GM21381 (cell line): ENCODE data around the gene KCNS1.
"Not testable (repeated sequence)": the region's sequence is repeated elsewhere in the genome, so short reads cannot be mapped to it uniquely, and the experiment has no call there.

Experiments used
- ATAC-seq: cut with Tn5 transposase; IDR thresholded peaks from one replicate; pipeline ENCODE4 v1.9.1; 2021; ENCODE audit warnings: mild to moderate bottlenecking, moderate library complexity; ENCODE audit not compliant: unreplicated experiment

Gene KCNS1

DNA sequence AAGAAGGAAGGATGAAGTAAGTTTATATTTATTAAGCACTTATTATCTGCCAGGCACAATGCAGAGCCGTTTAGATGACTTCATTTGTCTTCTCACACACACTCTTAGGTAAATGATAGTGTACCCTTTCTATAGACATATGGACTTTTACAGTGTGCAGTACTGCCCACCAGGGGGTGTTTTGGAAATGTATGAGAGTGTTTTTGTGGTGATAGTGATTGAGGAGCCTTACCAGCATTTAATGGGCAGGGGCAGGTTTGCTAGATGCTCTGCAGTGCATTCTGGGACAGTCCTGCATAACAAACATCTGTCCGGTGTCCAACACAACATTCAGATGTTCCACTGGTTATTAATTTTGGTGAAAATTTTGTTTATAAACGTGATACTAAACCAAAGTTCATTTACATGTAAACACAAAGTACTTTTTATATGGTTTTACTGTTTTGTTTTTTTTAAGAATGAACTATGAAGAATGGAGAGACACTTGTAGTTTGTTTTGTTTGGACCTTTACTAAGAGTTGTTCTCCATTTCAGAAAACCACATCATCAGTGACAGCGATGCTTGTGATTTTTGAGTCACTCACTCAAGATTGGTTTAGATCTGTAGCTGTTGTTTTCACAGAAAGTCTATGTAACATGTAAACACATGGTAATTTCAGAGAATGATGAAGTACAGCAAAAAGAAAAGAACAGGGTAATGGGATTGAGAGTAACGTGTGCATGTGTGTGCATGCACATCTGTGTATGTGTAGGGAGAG is 19.9 kb downstream of the KCNS1 start:
- no peak for ATAC-seq

DNA sequence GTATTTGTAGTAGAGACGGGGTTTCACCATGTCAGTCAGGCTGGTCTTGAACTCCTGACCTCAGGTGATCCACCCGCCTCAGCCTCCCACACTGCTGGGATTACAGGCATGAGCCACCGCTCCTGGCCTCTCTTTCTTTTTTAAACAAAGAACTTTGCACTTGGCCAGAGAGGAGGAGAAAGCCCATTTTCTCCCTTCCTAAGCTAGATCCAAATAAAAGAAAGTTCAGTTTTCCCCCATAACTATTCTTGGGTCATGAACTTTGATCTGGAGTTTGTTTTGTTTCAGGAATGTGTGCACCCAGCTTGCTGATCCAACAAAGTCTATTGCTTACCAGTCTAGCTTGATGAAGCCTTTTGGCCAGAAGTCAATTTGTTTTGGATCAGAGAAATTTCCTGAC is 23.4 kb downstream of the KCNS1 start:
- no peak for ATAC-seq

DNA sequence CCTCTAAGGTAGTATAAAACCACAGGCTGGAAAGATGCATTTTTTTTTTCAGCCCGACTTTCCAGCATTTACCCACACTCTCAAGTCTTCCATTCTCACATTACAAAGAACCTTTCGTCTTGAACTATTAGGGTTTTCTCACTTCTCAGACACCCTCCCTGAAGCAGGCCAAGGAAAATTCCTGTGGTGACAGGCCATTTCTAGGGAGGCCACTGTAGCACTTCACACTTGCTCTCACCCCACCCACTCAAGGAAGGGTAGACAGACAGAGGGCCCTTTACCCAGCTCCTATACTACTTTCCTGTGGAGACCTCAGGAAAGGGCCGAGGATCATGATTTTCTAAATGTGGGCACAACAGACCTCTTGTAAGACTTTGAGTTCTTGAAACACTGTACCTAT is 27.7 kb downstream of the KCNS1 start:
- no peak for ATAC-seq

DNA sequence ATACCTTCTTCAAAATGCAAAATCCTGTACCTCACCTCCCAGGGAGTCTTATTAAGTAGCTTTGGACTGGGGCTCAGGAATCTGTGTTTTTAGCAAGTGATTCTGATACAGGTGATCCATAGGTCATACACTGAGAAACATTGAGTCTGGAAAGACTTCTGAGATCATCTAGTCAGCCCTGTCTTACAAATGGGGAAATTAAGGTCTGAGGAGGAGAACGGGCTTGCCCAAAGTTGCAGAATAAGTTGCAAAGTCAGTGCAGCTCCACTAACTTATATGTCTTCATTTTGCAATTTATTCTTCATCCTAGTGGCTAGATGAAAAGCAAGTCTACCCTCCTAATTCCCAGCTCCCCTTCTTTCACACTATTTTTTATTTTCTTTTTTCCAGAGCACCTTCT is 28.9 kb downstream of the KCNS1 start:
- ATAC-seq = no peak

DNA sequence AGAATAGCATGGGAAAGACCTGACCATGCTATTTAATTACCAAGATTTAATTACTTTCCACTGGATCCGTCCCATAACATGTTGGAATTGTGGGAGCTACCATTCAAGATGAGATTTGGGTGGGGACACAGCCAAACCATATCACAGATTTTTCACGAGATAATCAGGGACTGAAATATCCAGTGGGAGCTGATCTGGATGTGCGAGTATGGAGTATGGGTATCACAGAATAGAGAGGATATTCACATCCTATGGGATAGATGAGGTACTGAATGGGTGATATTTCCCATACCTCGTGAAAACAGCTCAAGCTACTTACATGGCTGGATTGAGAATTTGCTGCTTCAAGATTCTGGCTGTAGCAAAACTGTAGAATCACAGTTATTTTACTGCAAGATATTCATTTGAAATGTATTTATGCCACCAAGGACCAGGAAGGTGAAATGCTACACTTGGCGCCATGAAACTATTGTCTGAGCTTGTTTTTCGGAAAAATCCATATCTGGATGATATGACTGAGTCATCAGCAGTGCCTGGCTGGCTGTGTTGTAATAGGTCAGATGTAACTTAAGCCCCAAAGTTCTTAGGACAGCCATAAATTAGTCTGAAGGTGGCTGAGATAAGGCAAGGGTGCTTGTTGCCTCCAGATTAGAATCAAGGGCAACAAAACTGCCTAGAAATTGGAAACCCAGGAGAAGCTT is 29.8 kb downstream of the KCNS1 start:
- no peak for ATAC-seq

DNA sequence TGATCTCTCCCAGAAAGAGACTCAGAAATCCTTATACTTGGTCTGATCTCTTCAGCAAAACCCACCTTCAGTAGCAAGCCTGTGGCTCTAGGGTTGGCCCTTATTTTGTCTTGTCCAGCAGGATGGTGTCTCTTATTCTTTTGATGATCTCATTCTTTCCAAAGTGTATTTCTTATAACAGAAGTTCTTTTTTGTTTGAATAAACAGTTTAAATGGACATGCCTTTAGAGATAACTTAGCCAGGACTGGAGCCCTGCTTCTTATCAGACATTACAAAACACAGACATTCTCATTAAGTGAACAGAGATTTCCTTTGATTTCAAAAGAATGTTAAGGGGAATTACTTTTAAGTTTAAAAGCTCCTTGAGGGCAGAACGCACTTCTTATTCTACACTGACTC is 31.7 kb downstream of the KCNS1 start:
- no peak for ATAC-seq

DNA sequence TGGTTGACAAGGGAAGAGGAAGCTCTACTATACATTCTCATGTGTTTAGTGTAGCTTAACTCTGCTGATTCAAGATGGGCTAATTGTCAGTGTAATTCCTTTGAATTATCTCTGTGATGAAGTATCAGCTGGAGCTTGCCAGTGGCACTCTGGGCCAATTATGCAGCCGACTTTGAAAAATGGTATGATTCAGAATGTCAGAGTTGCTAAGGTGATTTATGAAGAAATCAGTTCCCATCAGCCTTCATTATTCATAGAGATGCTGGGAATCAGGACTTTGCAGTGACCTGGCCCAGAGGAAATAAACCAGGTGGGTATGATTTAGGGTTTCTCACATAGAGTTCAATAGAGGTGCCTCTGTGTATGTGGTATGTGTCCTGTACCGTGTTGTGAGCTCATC is 33.4 kb downstream of the KCNS1 start:
- no peak for ATAC-seq

DNA sequence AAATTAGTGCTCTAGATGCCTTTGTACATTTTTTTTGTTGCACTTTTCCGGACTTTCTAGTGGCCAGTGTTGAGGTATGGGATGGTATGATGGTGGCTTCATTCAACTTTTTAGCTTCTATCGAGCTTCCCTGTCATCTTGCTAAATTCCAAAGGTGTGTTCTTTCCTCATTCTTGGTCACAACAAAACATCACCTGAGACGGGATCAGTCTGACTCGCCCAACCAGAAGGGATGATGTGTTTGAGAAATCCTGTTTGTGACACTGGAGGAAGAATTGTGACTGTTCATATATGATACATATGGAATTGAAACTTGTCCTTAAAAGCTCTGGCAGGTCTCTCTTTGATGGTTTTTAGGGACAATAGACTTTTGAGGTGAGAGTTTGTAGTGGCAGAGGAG is 33.8 kb downstream of the KCNS1 start:
- ATAC-seq = no peak

DNA sequence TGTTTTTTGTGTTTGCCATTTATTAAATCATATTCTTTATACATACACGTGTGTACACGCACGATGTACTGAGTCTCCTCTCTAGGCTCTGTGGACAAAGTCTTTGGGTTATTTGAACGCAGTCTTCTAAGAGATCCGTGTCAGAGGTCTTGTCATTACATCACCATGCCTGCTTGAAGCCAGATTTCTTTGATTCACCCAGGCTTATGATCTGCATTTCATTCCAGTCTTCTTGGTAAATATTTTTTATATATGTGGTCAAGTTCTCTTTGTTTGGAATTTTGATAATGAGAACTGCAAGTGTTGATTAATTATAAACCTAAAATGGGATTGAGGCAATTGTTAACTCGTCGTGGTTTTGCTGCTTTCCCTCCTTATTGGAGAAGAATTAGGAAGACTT is 34.6 kb downstream of the KCNS1 start:
- no peak for ATAC-seq

DNA sequence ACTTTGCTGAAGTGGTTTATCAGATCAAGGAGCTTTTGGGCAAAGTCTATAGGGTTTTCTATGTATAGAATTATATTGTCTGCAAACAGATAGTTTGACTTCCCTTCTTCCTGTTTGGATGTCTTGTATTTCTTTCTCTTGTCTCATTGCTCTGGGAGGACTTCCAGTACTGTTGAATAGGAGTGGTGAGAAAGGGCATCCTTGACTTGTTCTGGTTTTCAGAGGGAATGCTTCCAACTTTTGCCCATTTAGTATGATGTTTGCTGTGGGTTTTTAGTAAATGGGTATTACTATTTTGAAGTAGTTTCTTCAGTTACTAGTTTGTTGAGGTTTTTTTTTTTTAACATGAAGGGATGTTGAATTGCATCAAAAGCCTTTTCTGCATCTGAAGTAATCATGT is 36.1 kb downstream of the KCNS1 start:
- no peak for ATAC-seq

DNA sequence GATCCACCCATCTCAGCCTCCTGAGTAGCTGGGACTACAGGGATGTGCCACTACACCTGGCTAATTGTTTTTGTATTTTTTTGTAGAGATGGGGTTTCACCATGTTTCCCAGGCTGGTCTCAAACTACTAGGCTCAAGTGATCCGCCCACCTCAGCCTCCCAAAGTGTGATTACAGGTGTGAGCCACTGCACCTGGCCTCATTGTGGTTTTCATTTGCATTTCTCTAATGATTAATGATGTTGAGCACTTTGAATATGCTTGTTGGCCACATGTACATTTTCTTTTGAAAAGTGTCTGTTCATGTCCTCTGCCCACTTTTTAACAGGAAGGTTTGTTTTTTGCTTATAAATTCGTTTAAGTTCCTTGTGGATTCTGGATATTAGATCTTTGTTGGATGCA is 37.8 kb downstream of the KCNS1 start:
- ATAC-seq = not testable (repeated sequence)

DNA sequence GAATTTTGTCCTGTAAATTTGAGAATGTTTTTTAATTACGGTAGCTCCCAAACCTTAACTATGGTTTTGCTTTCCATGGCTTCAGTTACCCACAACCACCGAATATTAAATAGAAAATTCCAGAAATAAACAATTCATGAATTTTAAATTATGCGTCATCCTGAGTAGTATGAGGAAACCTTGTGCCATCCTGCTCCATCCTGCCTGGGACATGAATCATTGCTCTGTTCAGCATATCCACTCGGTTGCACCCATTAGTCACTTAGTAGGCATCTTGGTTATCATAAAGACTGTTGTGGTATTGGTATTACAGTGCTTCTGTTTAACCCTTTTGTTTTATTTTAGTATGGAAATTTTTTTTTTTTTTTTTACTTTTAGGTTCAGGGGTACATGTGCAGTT is 39.7 kb downstream of the KCNS1 start:
- ATAC-seq = no peak

DNA sequence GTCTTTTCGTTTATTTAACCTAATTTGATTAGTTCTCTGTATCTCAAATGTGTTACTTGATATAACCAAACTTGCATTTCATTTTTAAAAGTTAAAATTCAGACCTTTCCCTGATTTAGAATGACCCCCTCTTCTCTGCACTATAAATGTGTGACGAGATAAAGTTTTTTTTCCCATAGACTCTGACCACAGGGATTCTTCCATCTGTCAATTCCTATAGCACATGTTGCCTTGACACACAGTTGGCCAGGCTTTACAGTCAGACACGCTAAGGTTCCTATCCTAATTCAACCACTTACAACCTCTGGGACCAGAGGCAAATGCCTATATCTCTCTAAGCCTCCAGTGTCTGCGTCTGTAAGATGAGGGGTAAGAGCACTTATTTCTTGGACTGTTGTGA is 40.6 kb downstream of the KCNS1 start:
- no peak for ATAC-seq

DNA sequence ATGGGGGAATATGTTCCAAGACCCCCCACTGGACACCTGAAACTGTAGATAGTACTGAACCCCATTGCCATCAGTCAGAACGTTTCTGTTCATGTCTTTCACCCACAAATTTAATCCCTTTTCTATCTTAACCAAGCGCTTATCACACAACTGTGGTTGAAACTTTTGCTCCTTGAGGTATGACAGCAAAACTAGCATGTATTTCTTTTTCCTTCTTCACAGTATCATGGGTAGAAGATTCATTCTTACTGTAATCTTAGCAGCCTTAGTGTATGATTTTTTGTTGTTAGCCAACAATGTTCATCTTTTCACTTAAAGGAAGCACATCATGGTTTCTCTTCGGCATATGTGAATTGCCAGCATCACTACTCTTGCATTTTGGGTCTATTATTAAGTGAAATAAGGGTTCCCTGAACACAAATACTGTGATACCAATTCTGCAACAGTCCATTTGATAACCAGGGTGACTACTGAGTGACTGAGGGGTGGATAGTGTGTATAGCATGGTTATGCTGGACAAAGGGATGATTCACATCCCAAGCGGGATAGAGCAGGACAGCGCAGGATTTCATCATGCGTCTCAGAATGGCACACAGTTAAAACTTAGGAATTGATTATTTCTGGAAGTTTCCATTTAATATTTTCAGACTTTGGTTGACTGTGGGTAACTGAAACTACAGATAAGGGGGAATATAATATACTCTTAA is 41.8 kb downstream of the KCNS1 start:
- ATAC-seq = no peak

DNA sequence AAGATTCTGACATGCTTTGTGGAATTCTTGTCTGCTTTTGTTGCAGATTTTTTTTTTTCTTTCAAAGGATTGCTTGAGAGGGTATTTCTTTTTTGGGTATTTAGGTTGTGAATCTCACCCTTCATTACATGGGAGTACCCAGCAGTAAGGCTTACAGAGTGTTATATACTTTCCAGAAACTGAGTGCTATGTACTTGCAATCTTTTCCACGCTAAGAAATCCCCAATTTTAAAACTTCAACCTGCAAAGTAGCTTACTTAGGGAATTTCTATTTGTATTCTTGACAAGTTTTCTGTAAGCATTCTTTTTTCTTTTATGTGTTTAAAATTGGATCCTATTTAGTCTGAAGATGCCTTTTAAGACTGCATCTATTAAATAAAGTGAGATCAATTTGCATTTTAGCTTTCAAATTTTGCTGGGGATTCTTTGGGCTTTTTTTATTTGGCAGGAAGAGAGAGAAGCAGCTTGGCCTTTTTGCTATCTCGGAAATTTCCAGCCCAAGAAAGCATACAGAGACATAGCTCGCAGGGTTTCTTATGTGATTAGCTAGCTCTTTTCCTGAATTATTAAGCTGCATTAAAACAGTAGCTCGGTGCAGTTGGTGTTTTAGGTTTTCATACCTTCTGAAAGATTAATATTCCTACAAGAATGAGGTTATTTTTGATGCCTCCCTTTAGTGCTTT is 42.6 kb downstream of the KCNS1 start:
- no peak for ATAC-seq

DNA sequence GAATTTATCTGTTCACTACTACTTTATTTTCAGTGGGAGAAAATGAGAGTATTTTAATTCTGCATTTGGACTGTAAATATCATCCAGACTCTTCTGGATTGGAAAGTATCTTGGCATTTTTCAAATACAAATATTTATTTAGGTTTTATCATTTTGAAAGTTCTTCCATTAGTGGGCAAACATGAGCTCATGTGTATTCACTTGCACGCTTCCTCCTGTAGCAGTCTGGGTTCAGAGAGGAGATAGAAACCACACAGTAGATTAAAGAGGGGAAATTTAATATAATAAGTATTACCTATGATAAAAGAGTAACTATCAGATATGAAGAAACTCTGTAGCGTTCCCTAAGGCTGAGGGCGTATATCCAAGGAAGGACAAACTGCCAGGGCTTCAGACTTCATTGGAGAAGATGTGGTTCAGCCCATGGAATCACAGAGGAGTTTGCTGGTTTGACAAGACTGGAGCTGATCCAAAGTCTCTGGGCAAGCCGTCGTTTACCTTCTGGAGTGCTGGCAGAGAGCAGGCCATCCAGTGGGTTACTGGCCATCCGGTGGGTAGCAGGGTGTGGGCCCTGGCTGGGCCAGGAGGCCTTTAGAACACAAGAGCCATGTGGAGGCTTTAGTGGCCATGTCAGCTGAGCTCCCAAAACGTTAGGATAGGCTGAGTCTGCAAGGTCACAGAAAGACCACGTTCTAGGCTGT is 44.3 kb downstream of the KCNS1 start:
- no peak for ATAC-seq

DNA sequence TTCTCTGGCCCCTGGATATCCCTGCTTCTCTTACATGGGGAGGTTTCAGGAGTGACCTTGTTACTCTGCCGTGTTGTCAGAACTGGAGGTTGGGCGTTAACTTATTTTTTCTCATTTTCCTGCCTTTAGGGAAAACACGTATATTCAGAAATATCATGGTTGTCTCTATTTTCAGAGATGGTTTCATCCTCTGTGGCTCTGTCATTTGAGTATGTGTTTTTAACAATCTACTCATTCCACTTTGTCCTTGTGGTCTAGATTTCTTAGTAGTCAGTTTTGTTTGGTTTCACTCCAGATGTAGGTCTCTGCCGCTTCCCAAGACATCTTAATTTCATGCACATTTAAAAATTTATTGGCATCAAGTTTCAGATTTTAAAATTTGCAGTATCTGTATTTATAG is 45.9 kb downstream of the KCNS1 start:
- no peak for ATAC-seq

DNA sequence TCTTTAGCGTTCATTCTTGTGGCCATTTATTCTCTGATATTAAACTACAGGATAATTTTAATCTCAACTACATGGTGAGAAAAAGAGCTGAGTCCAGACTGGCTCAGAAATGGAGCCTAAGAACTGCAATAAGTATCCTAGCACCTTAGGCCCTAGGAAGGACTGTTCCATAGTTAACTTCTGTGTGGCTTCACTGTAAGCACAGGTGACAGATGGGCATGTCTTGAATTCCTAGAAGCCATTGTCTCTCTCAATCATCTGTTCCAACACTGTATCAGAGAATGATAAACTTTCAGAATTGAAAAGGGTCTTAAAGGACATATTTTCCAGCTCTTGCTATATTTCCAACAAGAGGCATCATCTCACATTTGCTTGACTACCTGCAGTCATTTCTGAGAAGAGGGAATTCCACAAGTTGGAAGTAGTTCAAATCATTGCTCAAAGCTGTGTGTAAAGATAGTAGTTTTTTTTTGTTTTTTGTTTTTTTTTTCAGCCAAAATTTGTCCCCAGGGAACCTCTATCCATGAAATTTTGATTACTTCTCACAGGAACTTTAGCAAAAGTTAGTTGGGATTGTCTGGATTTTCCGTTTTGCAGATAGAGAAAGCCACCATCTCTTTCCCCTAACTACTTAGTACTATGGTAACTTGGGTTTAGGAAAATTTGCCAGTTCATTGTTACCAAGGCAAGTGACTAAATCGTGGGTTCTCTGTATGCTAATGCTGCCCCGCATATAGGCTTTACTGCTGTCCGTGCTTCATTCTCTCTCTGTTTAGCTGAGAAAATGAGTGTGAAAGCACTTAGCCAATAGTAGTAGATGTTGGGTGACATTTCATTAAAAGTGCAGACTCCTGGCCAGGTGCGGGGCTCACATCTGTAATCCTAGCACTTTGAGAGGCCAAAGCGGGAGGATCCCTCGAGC is 47.2 kb downstream of the KCNS1 start:
- ATAC-seq = no peak

DNA sequence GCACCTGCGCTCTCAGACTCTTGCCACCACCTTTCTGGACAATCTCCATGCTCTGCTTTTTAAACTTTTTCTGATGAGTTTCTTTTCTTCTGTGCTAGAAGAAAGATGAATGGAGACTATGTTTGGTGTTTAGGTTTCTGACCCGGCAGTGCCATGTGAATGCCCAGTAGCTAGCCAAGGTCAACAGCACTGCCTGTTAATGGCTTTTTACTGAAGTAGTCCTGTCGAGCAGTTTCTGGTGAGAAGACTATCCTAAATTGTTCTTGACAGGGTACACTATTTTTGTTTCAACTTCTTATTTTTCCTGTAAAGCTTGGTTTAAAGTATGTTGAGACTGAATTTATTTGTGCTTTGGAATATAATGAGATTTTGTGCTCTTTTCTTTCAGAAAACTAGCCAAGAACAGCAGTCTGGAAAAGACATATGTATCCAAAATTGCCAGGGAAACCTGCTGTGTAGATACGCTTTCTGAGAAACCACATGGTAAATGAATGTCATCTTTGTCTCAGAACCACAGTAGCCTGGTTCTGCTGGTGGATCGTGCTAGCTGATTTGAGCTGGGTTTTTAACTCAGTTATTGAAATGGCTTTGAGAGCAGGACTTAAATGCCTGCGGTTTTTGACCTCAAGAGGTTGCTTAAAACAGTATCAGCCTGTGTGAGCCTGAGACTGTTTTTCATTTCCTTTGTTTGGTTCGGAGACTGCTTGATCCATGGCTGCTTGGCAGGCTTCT is 48.1 kb downstream of the KCNS1 start:
- ATAC-seq = peak; percentile 53
